ENCODE results near the gene MS4A5.

MS4A5 gene

DNA sequence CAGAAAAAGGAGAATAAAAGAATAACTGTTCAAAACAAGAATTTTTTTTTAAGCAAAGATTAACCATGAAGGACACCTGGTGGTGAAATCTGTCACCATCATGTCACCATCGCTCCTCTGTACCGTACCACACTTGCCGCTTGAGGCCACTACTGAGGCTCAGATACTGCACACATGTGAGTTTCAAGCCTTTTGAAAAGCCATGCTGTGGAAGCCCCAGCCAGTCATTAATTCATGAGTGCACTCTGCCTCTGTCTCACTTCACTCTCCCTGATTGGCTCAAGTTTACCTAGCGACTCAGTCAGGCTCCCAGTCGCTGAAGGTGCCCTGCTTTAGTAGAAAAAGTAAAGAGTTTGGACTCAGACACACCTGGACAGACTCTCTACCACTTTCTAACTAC lies 56.6 kb downstream of the MS4A5 start:
- Histone ChIP-seq H3K27me3 (ENCODE audit: control insufficient read depth, insufficient read depth, low read length) (no peaks in the 10 kb centered on the region), H3K9me3 (ENCODE audit: control insufficient read depth, insufficient read depth, low read length) (no peaks in the 10 kb centered on the region), H3K36me3 (ENCODE audit: control insufficient read depth, insufficient read depth, low read length) (no peaks in the 10 kb centered on the region), H3K9ac (ENCODE audit: low read depth, low read length) (no peak overlapping the region), H3K4me1 (ENCODE audit: control insufficient read depth, insufficient read depth, low read length) (no peaks in the 10 kb centered on the region), H3K4me3 (ENCODE audit: low read depth, low read length) (no peak overlapping the region)

- no peaks in the 10 kb centered on the region for H3K27me3 ChIP-seq (ENCODE audit: control insufficient read depth, insufficient read depth, low read length)
- H3K9ac ChIP-seq (ENCODE audit: low read depth, low read length) = no peak within 1 kb of the TSS
- no peak within 1 kb of the TSS for H3K4me3 ChIP-seq (ENCODE audit: low read depth, low read length)
- H3K4me1 ChIP-seq (ENCODE audit: control insufficient read depth, insufficient read depth, low read length) = no peaks in the 10 kb centered on the region
- no peaks in the 10 kb centered on the region for H3K36me3 ChIP-seq (ENCODE audit: control insufficient read depth, insufficient read depth, low read length)
- no peaks in the 10 kb centered on the region for H3K9me3 ChIP-seq (ENCODE audit: control insufficient read depth, insufficient read depth, low read length)
Observed at GRCh38 chr11:60492488-60493009, 63.2 kb downstream of the MS4A5 start, which contains the start of gene MS4A12. Gene MS4A12, plus strand, starts transcription at chr11:60492778. Its CDS starts 4,541 bp downstream, at chr11:60497319.

DNA sequence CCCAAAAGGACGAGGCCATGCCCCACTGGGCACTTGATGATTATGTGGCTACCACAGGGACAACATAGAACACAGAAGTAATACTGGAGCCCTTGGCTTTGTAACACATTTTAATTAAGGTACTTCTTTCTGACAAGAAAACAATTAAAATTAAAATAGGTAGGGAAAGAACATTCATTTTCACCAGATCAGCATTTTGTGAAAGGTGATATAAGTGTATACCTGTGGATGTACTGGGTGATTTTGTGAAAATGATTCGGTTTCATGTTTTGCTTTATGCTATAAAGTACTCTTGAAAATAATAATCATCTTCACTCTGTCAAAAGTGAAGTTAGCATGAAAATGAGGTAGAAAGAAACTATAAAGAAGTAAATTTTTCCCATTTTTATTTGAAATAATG lies 64.1 kb downstream of the MS4A5 start:
- H3K4me1 ChIP-seq (ENCODE audit: control insufficient read depth, insufficient read depth, low read length) = peaks cover 8% of the 10 kb centered on the region

More for the DNA sequence above, 64.1 kb downstream of the MS4A5 start:
- Histone ChIP-seq H3K36me3 (ENCODE audit: control insufficient read depth, insufficient read depth, low read length) (no peaks in the 10 kb centered on the region), H3K9me3 (ENCODE audit: control insufficient read depth, insufficient read depth, low read length) (no peaks in the 10 kb centered on the region), H3K27me3 (ENCODE audit: control insufficient read depth, insufficient read depth, low read length) (no peaks in the 10 kb centered on the region), H3K9ac (ENCODE audit: low read depth, low read length) (no peak overlapping the region), H3K4me3 (ENCODE audit: low read depth, low read length) (no peak overlapping the region)

Measured in iPS-15b (cell line).